GM21515 (cell line): ENCODE results near the gene FTO.

ENCODE experiments used
- ATAC-seq: cut with Tn5 transposase; IDR thresholded peaks from one replicate; pipeline ENCODE4 v1.9.1; 2021; ENCODE audit not compliant: unreplicated experiment

Gene FTO

GRCh38 chr16:53780051-53780450 lies 76.1 kb downstream of the FTO start:
- no peak for ATAC-seq

- no peak for ATAC-seq
These were observed 77.2 kb downstream of the FTO start for GRCh38 chr16:53781023-53781605.

- ATAC-seq = no peak
These were observed 78.2 kb downstream of the FTO start for GRCh38 chr16:53782148-53782547.

- ATAC-seq = no peak
These were observed 80.3 kb downstream of the FTO start for GRCh38 chr16:53784291-53784690.

- no peak for ATAC-seq
These were observed 81.1 kb downstream of the FTO start for GRCh38 chr16:53785044-53785443.

- ATAC-seq = no peak
These were observed 82.0 kb downstream of the FTO start for GRCh38 chr16:53785916-53786315.

- ATAC-seq = no peak
These were observed 83.5 kb downstream of the FTO start for GRCh38 chr16:53787423-53787822.

GRCh38 chr16:53789137-53789536 lies 85.2 kb downstream of the FTO start:
- no peak for ATAC-seq

GRCh38 chr16:53792161-53792951 lies 88.4 kb downstream of the FTO start:
- no peak for ATAC-seq

GRCh38 chr16:53803451-53803850 lies 99.5 kb downstream of the FTO start:
- ATAC-seq = no peak

- no peak for ATAC-seq
These were observed 100.0 kb downstream of the FTO start for GRCh38 chr16:53803998-53804397.

- no peak for ATAC-seq
These were observed 100.5 kb downstream of the FTO start for GRCh38 chr16:53804467-53804866.

- ATAC-seq = no peak
These were observed 101.2 kb downstream of the FTO start for GRCh38 chr16:53805113-53805512.

- ATAC-seq = no peak
These were observed 101.8 kb downstream of the FTO start for GRCh38 chr16:53805752-53806151.

GRCh38 chr16:53809088-53809932 lies 105.4 kb downstream of the FTO start:
- no peak for ATAC-seq

- ATAC-seq = no peak
These were observed 109.0 kb downstream of the FTO start for GRCh38 chr16:53812914-53813313.

- no peak for ATAC-seq
These were observed 110.8 kb downstream of the FTO start for GRCh38 chr16:53814801-53815200.

- ATAC-seq = no peak
These were observed 112.4 kb downstream of the FTO start for GRCh38 chr16:53816211-53816836.

- no peak for ATAC-seq
These were observed 113.3 kb downstream of the FTO start for GRCh38 chr16:53817117-53817755.

GRCh38 chr16:53817812-53818550 lies 114.0 kb downstream of the FTO start:
- no peak for ATAC-seq
